Lower lobe of right lung (tissue), 2 donors: ENCODE results near the gene CELF4. TPM values are rescaled to one million over a fixed set of nuclear protein-coding genes. Genes with fewer than 3 reads are reported as not detected.

ENCODE experiments used
- ATAC-seq, 2 donors: fragments of 200-7000 bp; cut with Tn5 transposase; one replicate each; pipeline ENCODE4 v1.9.1; 2020 to 2022; ENCODE audit warnings: mild to moderate bottlenecking in 2 of 2, moderate library complexity in 2 of 2
- DNase-seq: peaks from one replicate; pipeline ENCODE4 v3.0.0-alpha.2; 2020
- H3K27ac ChIP-seq: fragments of 200-600 bp; one replicate; pipeline ENCODE4 v1.8.0; 2022
- H3K27me3 ChIP-seq: fragments of 200-600 bp; one replicate; pipeline ENCODE4 v1.8.0; 2022; ENCODE audit warnings: low read depth
- H3K36me3 ChIP-seq: fragments of 200-600 bp; one replicate; pipeline ENCODE4 v1.8.0; 2022; ENCODE audit warnings: mild to moderate bottlenecking
- H3K4me1 ChIP-seq: fragments of 200-600 bp; one replicate; pipeline ENCODE4 v1.8.0; 2022
- H3K4me3 ChIP-seq: fragments of 200-600 bp; one replicate; pipeline ENCODE4 v1.8.0; 2022; ENCODE audit warnings: mild to moderate bottlenecking
- H3K9me3 ChIP-seq: fragments of 200-600 bp; one replicate; pipeline ENCODE4 v1.8.0; 2022
- CTCF ChIP-seq: fragments of 200-600 bp; IDR thresholded peaks from one replicate; pipeline ENCODE4 v1.8.0; 2022; ENCODE audit warnings: antibody characterized with exemption, mild to moderate bottlenecking
- intact Hi-C: fragments of 100-400 bp; cut with DNase I; formaldehyde crosslinking; loops from one replicate; pipeline ENCODE4 v1.11.0; 2022
- total RNA-seq: library from RNA; stranded (reverse); fragmentation: NEBNext Ultra II Directional; extraction: Animal tissue kit (Norgen Biotek cat#: 25700); gene quantifications from one replicate; pipeline ENCODE4 v1.2.1, GENCODE V29; 2021
- donor health status: DM: no; HTN: yes; CAD: no; lungs with severe emphysema.

The CELF4 gene
- total RNA-seq, 1 donor from 2014 or later, result 0.38 TPM

DNA sequence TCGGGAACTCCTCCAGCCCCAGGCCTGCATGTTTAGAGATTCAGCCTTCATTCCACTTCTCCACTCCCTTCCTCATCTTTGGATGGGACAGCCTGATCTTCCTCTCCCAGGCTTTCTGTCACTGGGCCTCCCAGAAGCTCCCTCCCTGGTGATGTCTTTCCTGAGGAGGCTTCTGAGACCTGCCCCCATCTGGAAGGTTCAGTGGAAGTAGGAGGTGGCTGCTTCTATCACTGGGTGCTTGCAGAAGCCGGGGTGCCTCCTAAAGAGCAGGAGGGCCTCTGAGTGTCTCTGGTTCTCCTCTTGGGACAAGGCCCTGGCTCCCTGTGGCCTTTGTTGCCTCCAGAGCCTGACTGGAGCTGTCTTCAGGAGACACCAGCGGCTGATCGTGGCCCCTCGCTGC, 108.7 kb downstream of the CELF4 start:
- Histone ChIP-seq H3K27ac (no peak overlapping the region), H3K4me1 (peaks cover 19% of the 10 kb centered on the region), H3K4me3 (no peak overlapping the region), H3K9me3 (no peaks in the 10 kb centered on the region), H3K27me3 (no peaks in the 10 kb centered on the region), H3K36me3 (no peaks in the 10 kb centered on the region)
- DNase-seq (no peak), ATAC-seq (no peak)
- intact Hi-C loops, result no loop called here
- no peak for TF ChIP-seq CTCF

DNA sequence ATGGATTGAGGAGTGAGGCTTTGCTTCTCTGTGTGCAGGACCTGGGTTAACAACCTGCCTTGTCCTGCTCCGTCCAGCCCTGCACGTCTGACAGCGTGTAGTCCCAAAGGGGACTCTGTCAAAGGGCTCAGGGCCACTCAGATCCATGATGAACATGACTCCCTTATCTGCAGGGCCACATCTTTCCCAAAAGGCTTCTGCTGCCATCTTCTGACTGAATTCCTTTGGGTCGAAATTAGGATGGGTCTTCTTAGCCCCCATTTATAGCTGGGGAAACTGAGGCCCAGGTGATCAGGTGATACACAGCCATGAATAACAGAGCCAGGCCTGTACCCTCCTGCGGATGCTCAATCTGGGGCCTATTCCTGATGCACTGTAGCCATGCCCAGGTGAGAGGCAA, 109.2 kb downstream of the CELF4 start:
- Histone ChIP-seq H3K36me3 (no peaks in the 10 kb centered on the region), H3K27ac (no peak overlapping the region), H3K4me3 (no peak overlapping the region), H3K9me3 (no peaks in the 10 kb centered on the region), H3K4me1 (peaks cover 19% of the 10 kb centered on the region), H3K27me3 (no peaks in the 10 kb centered on the region)
- DNase-seq (no peak), ATAC-seq (no peak)
- intact Hi-C loops, result no loop called here
- no peak for TF ChIP-seq CTCF

DNA sequence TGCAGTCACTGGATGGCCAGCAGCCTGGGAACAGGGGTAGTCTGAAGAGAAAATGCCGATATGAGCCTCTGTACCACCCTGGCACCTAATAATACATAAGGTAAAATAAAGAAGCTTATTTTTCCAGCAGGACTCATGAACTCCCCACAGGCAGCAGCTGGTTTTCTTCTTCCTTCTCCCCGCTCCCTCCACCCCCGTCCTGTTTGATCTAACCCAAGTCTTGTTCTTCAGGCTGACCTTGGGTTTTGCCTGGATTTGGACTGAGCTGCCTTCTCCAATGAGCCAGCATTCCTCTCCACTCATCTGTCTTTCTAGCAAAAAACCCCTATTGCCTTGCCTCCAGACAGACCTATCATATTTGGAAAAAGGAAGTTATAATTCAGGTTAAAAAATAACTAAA, 111.8 kb downstream of the CELF4 start:
- Histone ChIP-seq H3K27ac (peak overlapping the region; percentile 67), H3K4me1 (peaks cover 19% of the 10 kb centered on the region), H3K36me3 (no peaks in the 10 kb centered on the region), H3K9me3 (no peaks in the 10 kb centered on the region), H3K4me3 (no peak overlapping the region), H3K27me3 (no peaks in the 10 kb centered on the region)
- DNase-seq (no peak), ATAC-seq (peak; percentile 26 to 29)
- intact Hi-C loops, result no loop called here
- TF ChIP-seq CTCF, result no peak

- no peak for TF ChIP-seq CTCF
- peak overlapping the region; percentile 67 for H3K27ac ChIP-seq
- no peak for DNase-seq
- H3K36me3 ChIP-seq, result no peaks in the 10 kb centered on the region
- ATAC-seq, result peak; percentile 57 to 68
- no peaks in the 10 kb centered on the region for H3K27me3 ChIP-seq
- intact Hi-C loops, result no loop called here
- no peak overlapping the region for H3K4me3 ChIP-seq
- peaks cover 19% of the 10 kb centered on the region for H3K4me1 ChIP-seq
- no peaks in the 10 kb centered on the region for H3K9me3 ChIP-seq
Observed at GRCh38 chr18:37452682-37453385, 112.8 kb downstream of the CELF4 start.

DNA sequence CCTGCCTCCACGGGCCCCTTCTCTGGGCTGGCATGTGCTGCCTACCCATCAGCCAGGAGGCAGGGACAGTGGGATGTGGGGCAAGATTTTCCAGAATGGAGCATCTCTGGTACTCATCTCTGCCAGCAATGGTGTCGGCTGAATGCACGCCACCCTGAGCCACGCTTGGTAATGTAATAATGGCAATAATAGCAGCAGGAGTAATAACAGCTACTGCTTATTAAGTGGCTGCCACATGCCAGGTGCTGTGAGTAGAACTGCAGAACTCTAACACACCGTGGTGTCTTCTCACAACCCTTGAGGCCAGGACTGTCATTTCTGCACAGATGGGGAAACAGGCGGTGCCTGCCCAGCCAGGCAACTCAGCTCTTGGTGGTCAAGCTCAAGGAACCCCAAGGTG, 113.6 kb downstream of the CELF4 start:
- no peaks in the 10 kb centered on the region for H3K36me3 ChIP-seq
- no peaks in the 10 kb centered on the region for H3K9me3 ChIP-seq
- TF ChIP-seq CTCF, result no peak
- peak overlapping the region; percentile 67 for H3K27ac ChIP-seq
- ATAC-seq (no peak), DNase-seq (no peak)
- intact Hi-C loops, result no loop called here
- H3K4me3 ChIP-seq, result no peak overlapping the region
- H3K4me1 ChIP-seq, result peaks cover 19% of the 10 kb centered on the region
- no peaks in the 10 kb centered on the region for H3K27me3 ChIP-seq
